HCT116 (cell line): ENCODE results near the gene AMBRA1. TPM values are rescaled to one million over a fixed set of nuclear protein-coding genes. Genes with fewer than 3 reads are reported as not detected.

ENCODE experiments used
- ATAC-seq: fragments of 200-7000 bp; cut with Tn5 transposase; 2 replicates; pipeline ENCODE4 v1.9.1; 2020; ENCODE audit warnings: mild to moderate bottlenecking, moderate library complexity
- BruUV-seq: library from RNA; stranded (reverse); fragments of 400-500 nt; replicated peaks from 2 replicates; lab custom pipeline; 2021; lab: Mats Ljungman, UMichigan
- CTCF ChIA-PET: fragments of 300-600 bp; sonication (Branson Sonifier 250); formaldehyde crosslinking; loops from one replicate; lab custom pipeline; 2021; ENCODE audit warnings: antibody characterized with exemption; lab: Charles Lee
- POLR2A ChIA-PET: fragments of 300-600, 350-600 bp; sonication (Branson Sonifier 250); formaldehyde crosslinking; loops from one replicate; lab custom pipeline; 2021; ENCODE audit warnings: antibody characterized with exemption; lab: Charles Lee
- RAD21 ChIA-PET, 2 experiments: fragments of 300-600 bp; sonication (Branson Sonifier 250); formaldehyde crosslinking; loops; one replicate each; lab custom pipeline; 2023; ENCODE audit warnings: low total read pairs in 2 of 2; ENCODE audit not compliant: uncharacterized antibody in 2 of 2, unreplicated experiment in 2 of 2, low non-redundant PET in 1 of 2; lab: Charles Lee
- DNase-seq: peaks from one replicate; pipeline ENCODE4 v3.0.0-alpha.2; 2010; ENCODE audit warnings: low read depth, low spot score
- H2AFZ ChIP-seq: fragments of 200-600 bp; shearing (Covaris generic), sonication (generic); 2 replicates; pipeline ENCODE4 v1.6.1; 2017; ENCODE audit warnings: low read depth, mixed run types, mixed read lengths, antibody characterized with exemption, low read length; ENCODE audit not compliant: poor library complexity, severe bottlenecking
- H3K27ac ChIP-seq: 2 replicates; pipeline ENCODE4 v1.5.1; 2012; ENCODE audit warnings: low read depth, low read length
- H3K27me3 ChIP-seq: fragments of 200-600 bp; sonication (generic); 2 replicates; pipeline ENCODE4 v1.6.1; 2016; ENCODE audit warnings: mixed run types, low read length, mixed read lengths; ENCODE audit not compliant: insufficient read depth
- H3K36me3 ChIP-seq, 2 experiments: fragments of 200-500 bp in 1 of 2; fragments of 200-600 bp in 1 of 2; sonication (Bioruptor generic) in 1 of 2; sonication (generic) in 1 of 2; 2 replicates each; pipeline versions ENCODE4 v1.5.1 to v1.6.1; 2014 to 2016; ENCODE audit warnings: low read length in 2 of 2, inconsistent platforms in 1 of 2, mixed read lengths in 1 of 2, mixed run types in 1 of 2; ENCODE audit not compliant: insufficient read depth in 2 of 2, control insufficient read depth in 1 of 2
- H3K4me1 ChIP-seq, 2 experiments: fragments of 200-600 bp in 1 of 2; sonication (generic) in 1 of 2; 2 replicates each; pipeline versions ENCODE4 v1.5.1 to v1.6.1; 2012 to 2017; ENCODE audit warnings: low read length in 2 of 2, inconsistent platforms in 1 of 2, mild to moderate bottlenecking in 1 of 2, mixed read lengths in 1 of 2, mixed run types in 1 of 2, moderate library complexity in 1 of 2; ENCODE audit not compliant: insufficient read depth in 2 of 2, control insufficient read depth in 1 of 2
- H3K4me2 ChIP-seq: fragments of 200-600 bp; sonication (generic); 2 replicates; pipeline ENCODE4 v1.6.1; 2017; ENCODE audit warnings: mixed run types, low read length, mixed read lengths
- H3K4me3 ChIP-seq, 2 experiments: fragments of 200-600 bp in 1 of 2; sonication (generic) in 1 of 2; replicated peaks in 1 of 2; 2 replicates each; pipeline ENCODE4 v1.5.1; 2011 to 2016; ENCODE audit warnings: low read length in 2 of 2, control low read depth in 1 of 2, low read depth in 1 of 2, mild to moderate bottlenecking in 1 of 2, mixed read lengths in 1 of 2, mixed run types in 1 of 2
- H3K79me2 ChIP-seq: fragments of 200-600 bp; sonication (generic); 2 replicates; pipeline ENCODE4 v1.6.1; 2017; ENCODE audit warnings: mild to moderate bottlenecking, mixed run types, low read length, moderate library complexity, mixed read lengths; ENCODE audit not compliant: insufficient read depth
- H3K9ac ChIP-seq: fragments of 200-600 bp; sonication (generic); 2 replicates; pipeline ENCODE4 v1.6.1; 2016; ENCODE audit warnings: low read length, mixed read lengths
- H3K9me2 ChIP-seq: fragments of 200-600 bp; sonication (generic), shearing (Covaris generic); 2 replicates; pipeline ENCODE4 v1.6.1; 2017; ENCODE audit warnings: mixed run types, mild to moderate bottlenecking, moderate library complexity; ENCODE audit not compliant: insufficient read depth
- H3K9me3 ChIP-seq, 2 experiments: fragments of 200-500 bp in 1 of 2; fragments of 200-600 bp in 1 of 2; sonication (Bioruptor generic) in 1 of 2; sonication (generic) in 1 of 2; 2 replicates each; pipeline ENCODE4 v1.6.1; 2014 to 2017; ENCODE audit warnings: low read length in 2 of 2, mixed read lengths in 2 of 2, inconsistent platforms in 1 of 2, low read depth in 1 of 2, mild to moderate bottlenecking in 1 of 2, mixed run types in 1 of 2, moderate library complexity in 1 of 2; ENCODE audit not compliant: control insufficient read depth in 1 of 2, insufficient read depth in 1 of 2
- H4K20me1 ChIP-seq: fragments of 200-600 bp; sonication (generic), shearing (Covaris generic); 2 replicates; pipeline ENCODE4 v1.6.1; 2017; ENCODE audit warnings: mixed run types, mild to moderate bottlenecking, moderate library complexity; ENCODE audit not compliant: insufficient read depth
- CTCF ChIP-seq, 3 experiments: fragments of 200-600 bp in 1 of 3; sonication (generic) in 1 of 3; IDR thresholded peaks in 2 of 3; conservative IDR thresholded peaks in 1 of 3; 2 replicates each; pipeline ENCODE4 v1.5.1; 2012 to 2017; ENCODE audit warnings: low read depth in 2 of 3, low read length in 2 of 3, antibody characterized with exemption in 1 of 3, borderline replicate concordance in 1 of 3, control low read depth in 1 of 3, mild to moderate bottlenecking in 1 of 3, mixed read lengths in 1 of 3, mixed run types in 1 of 3, moderate library complexity in 1 of 3; ENCODE audit not compliant: insufficient read depth in 1 of 3
- FOSL1 ChIP-seq: IDR thresholded peaks from 2 replicates; pipeline ENCODE4 v1.6.1; 2012; ENCODE audit warnings: low read depth
- JUND ChIP-seq: IDR thresholded peaks from 2 replicates; pipeline ENCODE4 v1.6.1; 2012
- SIN3A ChIP-seq: IDR thresholded peaks from 2 replicates; pipeline ENCODE4 v1.6.1; 2012; ENCODE audit warnings: low read depth
- SP1 ChIP-seq: IDR thresholded peaks from 2 replicates; pipeline ENCODE4 v1.6.1; 2012; ENCODE audit warnings: low read depth
- SRF ChIP-seq: IDR thresholded peaks from 2 replicates; pipeline ENCODE4 v1.6.1; 2012; ENCODE audit warnings: low read depth
- TCF7L2 ChIP-seq: IDR thresholded peaks from 2 replicates; pipeline ENCODE4 v1.7.0; 2011; ENCODE audit warnings: borderline replicate concordance, inconsistent platforms; ENCODE audit not compliant: insufficient read depth, insufficient read length; ENCODE audit errors: extremely low read depth
- ZBTB33 ChIP-seq: IDR thresholded peaks from 2 replicates; pipeline ENCODE4 v1.6.1; 2011; ENCODE audit warnings: mild to moderate bottlenecking, low read length, moderate library complexity; ENCODE audit not compliant: insufficient replicate concordance; ENCODE audit errors: extremely low read depth
- intact Hi-C: fragments of 100-400 bp; cut with micrococcal nuclease; formaldehyde crosslinking; loops from 2 replicates; pipeline ENCODE4 v1.10.0; 2022
- total RNA-seq: library from RNA; stranded (reverse); gene quantifications from one replicate; pipeline ENCODE4 v1.2.1, GENCODE V29; 2021; ENCODE audit not compliant: unreplicated experiment
- TF ChIP-seq, protein P1 (sequence below): IDR thresholded peaks from 2 replicates; pipeline ENCODE4 v1.6.1; 2012

AMBRA1 gene
- total RNA-seq, 1 experiment from 2014 or later: 22.7 TPM

- Histone ChIP-seq H3K4me1 (peaks cover 3% of the 10 kb centered on the region in 2 experiments), H3K79me2 (no peaks in the 10 kb centered on the region), H4K20me1 (no peaks in the 10 kb centered on the region), H3K27ac (no peak overlapping the region), H3K9me3 (no peaks in the 10 kb centered on the region), H3K27me3 (no peaks in the 10 kb centered on the region), H3K36me3 (no peaks in the 10 kb centered on the region), H3K4me3 (no peak overlapping the region), H3K4me2 (no peak overlapping the region), H2AFZ (no peak overlapping the region), H3K9ac (no peak overlapping the region), H3K9me2 (no peaks in the 10 kb centered on the region)
- ChIA-PET CTCF (no interaction called here), RAD21 (no interaction called here), POLR2A (no interaction called here)
- DNase-seq (no peak), ATAC-seq (no peak)
- intact Hi-C loops: no loop called here
- TF ChIP-seq TCF7L2 (no peak), ZBTB33 (no peak), CTCF (IDR thresholded peaks at IDR 0.05 in 2 of 3, conservative IDR thresholded peaks at IDR 0.05 in 1 of 3; ENCODE audit: borderline replicate concordance in 1 of 3, insufficient read depth in 1 of 3, low read depth in 2 of 3, low read length in 2 of 3) (no peak), FOSL1 (no peak), SRF (no peak), SP1 (no peak), SIN3A (no peak), JUND (no peak)
- TF ChIP-seq, protein P1, sequence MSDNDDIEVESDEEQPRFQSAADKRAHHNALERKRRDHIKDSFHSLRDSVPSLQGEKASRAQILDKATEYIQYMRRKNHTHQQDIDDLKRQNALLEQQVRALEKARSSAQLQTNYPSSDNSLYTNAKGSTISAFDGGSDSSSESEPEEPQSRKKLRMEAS: no peak
- BruUV-seq: no TSS peak
Measured at GRCh38 chr11:46465683-46466082, 128.1 kb downstream of the AMBRA1 start.
